ENCODE data around the gene FAM13C. TPM values are rescaled to one million over a fixed set of nuclear protein-coding genes. Genes with fewer than 3 reads are reported as not detected.

Gene FAM13C
- total and polyA plus RNA-seq, 10 donors: 1.5 to 19.7 (median 8.9) TPM

- Histone ChIP-seq H3K27me3 (replicated peaks in 1 of 7) (no peaks in the 10 kb centered on the region), H3K4me3 (no peak overlapping the region), H3K4me1 (peaks cover 0 to 4% (median 0%) of the 10 kb centered on the region in 6 donors), H3K9me3 (no peaks in the 10 kb centered on the region), H3K36me3 (no peaks in the 10 kb centered on the region), H3K27ac (no peak overlapping the region)
- no peak for DNase-seq
- intact Hi-C loops (cut with DNase I; ENCODE audit: low total_unique reads): no loop called here
- no peak for TF ChIP-seq CTCF (IDR thresholded peaks at IDR 0.05 in 8 of 11, conservative IDR thresholded peaks at IDR 0.05 in 3 of 11)
- TF ChIP-seq POLR2A (IDR thresholded peaks at IDR 0.05): no peak
- TF ChIP-seq POLR2AphosphoS5 (IDR thresholded peaks at IDR 0.05): no peak
These were observed 51.3 kb downstream of the FAM13C start for GRCh38 chr10:59311025-59311424.

- Histone ChIP-seq H3K27me3 (replicated peaks in 1 of 7) (no peaks in the 10 kb centered on the region), H3K4me3 (no peak overlapping the region), H3K36me3 (no peaks in the 10 kb centered on the region), H3K4me1 (no peaks in the 10 kb centered on the region), H3K9me3 (no peaks in the 10 kb centered on the region), H3K27ac (no peak overlapping the region)
- 47 to 71% (median 58%) methylated on average over 3 of the region's 3 CpGs for WGBS, 5 donors
- DNase-seq: no peak
- intact Hi-C loops (cut with DNase I; ENCODE audit: low total_unique reads): no loop called here
- TF ChIP-seq CTCF (IDR thresholded peaks at IDR 0.05 in 8 of 11, conservative IDR thresholded peaks at IDR 0.05 in 3 of 11): no peak
- TF ChIP-seq POLR2AphosphoS5 (IDR thresholded peaks at IDR 0.05): no peak
- no peak for TF ChIP-seq POLR2A (IDR thresholded peaks at IDR 0.05)
These were observed 51.9 kb downstream of the FAM13C start for GRCh38 chr10:59310324-59310914.

- Histone ChIP-seq H3K27ac (no peak overlapping the region), H3K4me1 (no peaks in the 10 kb centered on the region), H3K36me3 (no peaks in the 10 kb centered on the region), H3K9me3 (no peaks in the 10 kb centered on the region), H3K27me3 (replicated peaks in 1 of 7) (no peaks in the 10 kb centered on the region), H3K4me3 (no peak overlapping the region)
- no peak for DNase-seq
- WGBS, 5 donors: 69 to 100% (median 90%) methylated on average over 1 to 2 of the region's 2 CpGs
- intact Hi-C loops (cut with DNase I; ENCODE audit: low total_unique reads): no loop called here
- TF ChIP-seq POLR2A (IDR thresholded peaks at IDR 0.05) (no peak), POLR2AphosphoS5 (IDR thresholded peaks at IDR 0.05) (no peak), CTCF (IDR thresholded peaks at IDR 0.05 in 8 of 11, conservative IDR thresholded peaks at IDR 0.05 in 3 of 11) (no peak)
These were observed 57.7 kb downstream of the FAM13C start for GRCh38 chr10:59304521-59305097.

GRCh38 chr10:59303018-59303417 is 59.3 kb downstream of the FAM13C start:
- Histone ChIP-seq H3K9me3 (no peaks in the 10 kb centered on the region), H3K4me3 (no peak overlapping the region), H3K27me3 (replicated peaks in 1 of 7) (no peaks in the 10 kb centered on the region), H3K4me1 (no peaks in the 10 kb centered on the region), H3K27ac (no peak overlapping the region), H3K36me3 (no peaks in the 10 kb centered on the region)
- TF ChIP-seq POLR2AphosphoS5 (IDR thresholded peaks at IDR 0.05): no peak
- no peak for TF ChIP-seq CTCF (IDR thresholded peaks at IDR 0.05 in 8 of 11, conservative IDR thresholded peaks at IDR 0.05 in 3 of 11)
- no peak for TF ChIP-seq POLR2A (IDR thresholded peaks at IDR 0.05)
- no peak for DNase-seq
- intact Hi-C loops (cut with DNase I; ENCODE audit: low total_unique reads): no loop called here
- WGBS, 5 donors: 36 to 65% (median 57%) methylated on average over 1 of the region's 1 CpG

Measured in spleen (tissue), 11 donors.